Smooth muscle cell of the brain vasculature (primary cell): ENCODE data around the gene PASD1.
"Not testable (repeated sequence)": the region's sequence is repeated elsewhere in the genome, so short reads cannot be mapped to it uniquely, and the experiment has no call there.

Source experiments
- DNase-seq: peaks from one replicate; pipeline ENCODE4 v3.0.0-alpha.2; 2012; ENCODE audit warnings: low read depth, low spot score

The PASD1 gene

GRCh38 chrX:151563449-151563848 lies at the start of gene PASD1:
Gene PASD1 (plus strand): TSS chrX:151563675. CDS start chrX:151601554, 37,879 bp downstream.
- DNase-seq = no peak

DNA sequence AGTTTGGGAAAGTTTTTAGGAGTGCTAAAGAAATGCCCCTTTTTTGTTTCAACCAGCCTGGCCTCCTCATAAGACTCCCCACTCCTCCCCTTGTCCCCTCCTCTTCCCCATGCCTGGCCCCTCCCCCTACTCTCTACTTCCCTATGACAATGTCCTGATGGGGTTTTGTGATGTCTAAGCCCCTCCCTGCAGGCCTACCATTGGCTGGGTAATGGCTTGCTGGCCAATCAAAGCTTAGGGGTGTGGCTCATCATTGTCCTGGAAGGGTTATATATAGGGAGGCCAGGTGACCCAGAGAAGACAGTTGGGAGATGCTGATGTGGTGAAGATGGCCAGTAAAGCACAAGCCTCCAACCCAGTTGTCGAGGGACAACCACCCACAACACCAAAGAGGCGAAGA lies 48.2 kb upstream of the PASD1 start:
- no peak for DNase-seq

DNA sequence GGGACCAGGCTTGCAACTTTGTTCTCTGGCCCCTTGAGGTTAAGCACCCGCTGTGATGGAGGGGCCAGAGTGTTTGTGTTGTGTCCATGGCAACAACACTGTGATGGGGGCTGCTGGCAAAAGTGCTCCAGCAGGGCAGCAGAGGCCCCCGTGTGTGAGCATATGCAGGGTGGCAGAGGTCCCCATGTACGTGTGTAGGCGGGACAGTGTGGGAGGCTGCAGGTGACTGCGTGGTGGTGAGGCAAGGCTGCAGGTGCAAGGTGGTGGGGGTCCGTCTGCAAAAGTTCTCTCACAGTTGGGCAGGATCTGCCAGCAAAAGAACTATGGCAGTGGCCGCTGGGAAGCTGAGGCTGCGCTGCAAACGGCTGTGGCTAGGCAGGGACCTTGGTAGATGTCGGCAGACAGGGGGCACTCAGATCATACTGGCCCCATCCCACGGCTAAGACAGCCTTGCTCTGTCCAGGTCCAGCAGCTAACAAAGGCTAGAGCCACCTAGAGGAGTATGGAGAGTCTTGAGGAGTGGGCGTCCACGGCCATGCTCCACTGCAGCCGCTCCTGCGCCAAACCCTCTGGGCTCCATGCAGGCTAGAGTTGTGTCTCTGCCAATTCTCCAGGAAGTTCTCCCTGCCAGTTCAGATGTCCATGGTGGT lies 46.8 kb upstream of the PASD1 start:
- no peak for DNase-seq

DNA sequence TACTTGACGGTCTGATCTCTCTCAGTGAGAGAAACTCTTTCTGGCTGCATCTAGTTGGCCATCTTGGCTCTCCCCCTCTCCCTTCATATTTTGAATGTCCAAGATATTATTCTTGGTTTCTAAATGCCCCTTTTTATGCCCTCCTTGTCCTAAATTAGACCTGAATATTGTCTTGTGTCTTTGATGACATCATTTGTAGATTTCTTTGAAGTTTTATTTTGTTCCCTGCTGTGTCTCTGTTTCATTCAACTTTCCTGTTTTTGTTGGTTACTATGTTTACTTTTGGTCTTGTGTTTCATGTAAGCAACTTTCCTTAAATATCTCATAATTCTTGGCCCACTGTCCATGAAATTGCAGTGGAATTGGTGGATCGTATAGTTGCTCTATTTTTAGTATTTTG lies 46.1 kb upstream of the PASD1 start:
- no peak for DNase-seq

DNA sequence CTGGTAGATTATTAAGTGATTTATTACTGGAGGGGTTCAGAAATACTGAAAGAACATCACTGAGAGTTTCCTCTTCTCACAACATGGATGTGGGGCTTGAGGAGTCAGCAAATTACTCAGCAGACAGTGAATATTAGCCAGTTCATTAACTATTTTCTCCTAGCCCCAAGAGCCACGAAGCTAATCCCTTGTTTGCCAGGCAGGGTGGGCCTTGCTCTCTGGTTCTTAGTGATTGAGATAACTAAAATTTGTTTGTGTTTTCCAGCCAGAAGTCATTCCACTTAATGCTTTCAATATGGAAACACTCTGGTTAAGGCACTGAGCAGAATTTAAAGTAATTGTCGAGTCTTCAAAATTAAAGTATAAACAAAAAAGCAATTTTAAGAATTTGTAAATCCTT lies 40.1 kb upstream of the PASD1 start:
- no peak for DNase-seq

GRCh38 chrX:151536571-151536970 lies 26.9 kb upstream of the PASD1 start:
- DNase-seq = no peak

GRCh38 chrX:151537572-151537971 lies 25.9 kb upstream of the PASD1 start:
- DNase-seq = no peak

DNA sequence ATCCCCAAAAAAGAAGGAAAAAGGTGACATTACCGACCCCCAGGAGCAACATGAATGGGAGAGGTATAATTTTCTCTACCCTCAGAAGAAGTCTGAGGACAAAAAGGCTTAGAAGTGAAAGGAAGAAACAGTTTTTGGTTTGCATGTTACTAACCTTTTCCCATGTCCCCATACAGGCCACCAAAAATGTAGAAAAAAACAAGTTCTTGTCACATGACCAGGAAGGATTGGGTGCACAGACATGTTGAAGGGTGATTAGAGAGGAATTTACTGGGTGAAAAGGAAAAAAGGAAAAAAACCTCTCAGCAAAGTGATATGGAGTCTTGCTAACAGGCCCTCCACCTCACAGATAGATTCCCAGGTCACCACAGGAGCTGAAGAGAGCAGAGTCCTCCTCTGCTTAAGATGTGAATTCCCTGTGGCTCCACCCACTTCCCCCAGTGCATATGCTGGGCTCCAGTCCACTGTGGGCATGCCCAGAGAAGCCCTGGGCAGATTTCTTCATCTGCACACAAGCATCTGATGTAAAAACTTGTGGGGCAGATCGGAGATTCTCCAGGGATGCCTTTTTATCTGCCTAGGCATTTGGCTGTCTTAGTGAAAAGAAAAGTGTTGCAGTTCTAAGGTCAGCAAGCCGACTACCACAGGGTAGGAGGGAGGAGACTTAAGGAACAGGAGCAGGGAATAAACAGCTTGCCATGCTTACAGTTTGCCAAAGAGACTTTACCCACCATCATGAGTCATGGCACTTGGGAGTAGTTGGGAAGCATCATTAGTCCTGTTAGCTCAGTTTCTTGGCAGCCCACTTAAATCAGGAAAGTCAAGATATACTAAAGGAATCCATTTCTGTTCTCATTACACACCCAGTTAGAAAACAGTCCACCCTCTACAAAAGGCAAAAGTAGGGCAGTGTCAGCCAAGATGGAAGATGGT lies 25.0 kb upstream of the PASD1 start:
- DNase-seq = no peak

GRCh38 chrX:151543706-151544105 lies 19.8 kb upstream of the PASD1 start:
- DNase-seq = no peak

- not testable (repeated sequence) for DNase-seq
Measured at GRCh38 chrX:151546226-151546625, 17.2 kb upstream of the PASD1 start.

DNA sequence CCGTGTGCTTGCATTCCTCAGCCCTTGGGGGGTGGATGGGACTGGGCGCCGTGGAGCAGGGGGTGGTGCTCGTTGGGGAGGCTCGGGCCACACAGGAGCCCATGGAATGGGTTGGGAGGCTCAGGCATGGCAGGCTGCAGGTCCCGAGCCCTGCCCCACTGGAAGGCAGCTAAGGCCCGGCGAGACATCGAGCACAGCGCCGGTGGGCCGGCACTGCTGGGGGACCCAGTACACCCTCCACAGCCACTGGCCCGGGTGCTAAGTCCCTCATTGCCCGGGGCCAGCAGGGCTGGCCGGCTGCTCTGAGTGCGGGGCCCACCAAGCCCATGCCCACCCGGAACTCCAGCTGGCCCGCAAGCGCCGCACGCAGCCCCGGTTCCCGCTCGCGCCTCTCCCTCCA lies 12.3 kb upstream of the PASD1 start:
- DNase-seq = not testable (repeated sequence)

- DNase-seq = no peak
Measured at GRCh38 chrX:151552743-151553142, 10.7 kb upstream of the PASD1 start.

DNA sequence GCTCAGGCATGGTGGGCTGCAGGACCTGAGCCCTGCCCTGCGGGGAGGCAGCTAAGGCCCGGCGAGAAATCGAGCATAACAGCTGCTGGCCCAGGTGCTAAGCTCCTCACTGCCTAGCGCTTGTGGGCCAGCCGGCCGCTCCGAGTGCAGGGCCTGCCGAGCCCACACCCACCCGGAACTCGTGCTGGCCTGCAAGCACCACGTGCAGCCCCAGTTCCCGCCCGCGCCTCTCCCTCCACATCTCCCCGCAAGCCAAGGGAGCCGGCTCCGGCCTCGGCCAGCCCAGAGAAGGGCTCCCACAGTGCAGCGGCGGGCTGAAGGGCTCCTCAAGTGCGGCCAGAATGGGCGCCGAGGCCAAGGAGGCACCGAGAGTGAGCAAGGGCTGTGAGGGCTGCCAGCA lies 8.2 kb upstream of the PASD1 start:
- not testable (repeated sequence) for DNase-seq

DNA sequence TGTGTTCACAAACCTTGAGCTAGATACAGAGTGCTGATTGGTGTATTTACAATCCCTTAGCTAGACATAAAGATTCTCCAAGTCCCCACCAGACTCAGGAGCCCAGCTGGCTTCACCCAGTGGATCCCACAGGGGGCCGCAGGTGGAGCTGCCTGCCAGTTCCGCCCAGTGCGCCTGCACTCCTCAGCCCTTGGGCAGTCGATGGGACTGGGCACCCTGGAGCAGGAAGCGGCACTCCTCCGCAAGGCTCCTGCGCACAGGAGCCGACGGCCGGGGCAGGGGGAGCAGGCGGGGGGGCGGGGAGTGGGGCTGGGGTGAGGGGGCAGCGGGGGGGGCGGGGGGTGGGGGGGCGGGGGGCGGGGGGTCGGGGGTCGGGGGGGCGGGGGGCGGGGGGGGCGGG lies 990 bp upstream of the PASD1 start:
- DNase-seq = not testable (repeated sequence)

- DNase-seq = not testable (repeated sequence)
Measured at GRCh38 chrX:151563003-151563402, 472 bp upstream of the PASD1 start.

DNA sequence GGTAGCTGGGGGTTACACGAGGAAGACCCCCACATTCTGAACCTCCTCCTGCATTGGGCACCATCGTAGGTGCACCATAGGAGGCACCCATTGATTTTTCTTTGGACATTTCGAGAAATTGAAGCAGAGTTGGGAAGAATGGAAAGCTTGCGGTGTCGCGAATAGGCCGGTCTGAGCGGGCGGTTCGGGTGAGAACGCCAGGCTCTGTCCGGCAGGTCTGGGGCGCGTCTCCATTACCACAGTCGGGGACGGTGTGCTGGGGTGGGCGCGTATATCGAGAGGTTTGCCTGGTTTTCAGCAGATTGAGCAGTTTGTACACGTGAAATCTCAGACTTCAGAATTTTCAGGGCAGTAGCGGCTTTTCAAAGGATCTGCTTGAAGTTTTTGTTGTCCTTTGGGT lies 560 bp downstream of the PASD1 start:
- no peak for DNase-seq

DNA sequence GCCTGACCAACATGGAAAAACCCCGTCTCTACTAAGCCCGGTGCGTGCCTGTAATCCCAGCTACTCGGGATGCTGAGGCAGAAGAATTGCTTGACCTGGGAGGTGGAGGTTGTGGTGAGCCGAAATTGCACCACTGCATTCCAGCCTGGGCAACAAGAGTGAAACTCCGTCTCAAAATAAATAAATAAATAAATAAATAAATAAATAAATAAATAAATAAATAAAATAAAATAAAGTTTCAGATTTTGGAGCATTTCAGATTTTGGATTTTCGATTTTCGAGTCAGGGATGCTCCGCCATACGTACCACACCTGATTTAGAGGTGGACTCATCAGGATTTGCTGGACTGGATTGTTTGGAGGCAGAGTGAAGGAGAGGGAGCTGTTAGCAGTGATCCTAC lies 3.4 kb downstream of the PASD1 start:
- DNase-seq = not testable (repeated sequence)

DNA sequence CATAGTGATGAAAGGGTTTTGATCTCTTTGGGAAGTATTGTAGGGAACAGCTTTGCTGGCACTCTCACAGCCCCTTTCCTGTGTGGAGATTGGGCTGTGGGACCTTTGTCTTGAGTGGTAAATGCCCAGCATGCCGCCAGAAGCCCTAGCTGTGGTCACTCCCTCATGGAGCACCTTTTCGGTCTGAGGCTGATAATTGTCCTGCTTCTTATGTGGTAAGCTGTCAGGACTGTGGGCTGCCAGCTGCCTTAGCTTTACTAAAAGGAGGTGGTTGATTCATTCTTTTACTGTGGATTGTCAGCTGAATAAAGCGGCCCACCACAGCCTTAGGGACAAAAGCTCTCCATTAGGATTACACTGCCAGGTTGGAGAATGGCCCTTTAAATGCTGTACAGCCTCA lies 7.1 kb downstream of the PASD1 start:
- no peak for DNase-seq

- DNase-seq = not testable (repeated sequence)
Measured at GRCh38 chrX:151593384-151593783, 29.9 kb downstream of the PASD1 start.

DNA sequence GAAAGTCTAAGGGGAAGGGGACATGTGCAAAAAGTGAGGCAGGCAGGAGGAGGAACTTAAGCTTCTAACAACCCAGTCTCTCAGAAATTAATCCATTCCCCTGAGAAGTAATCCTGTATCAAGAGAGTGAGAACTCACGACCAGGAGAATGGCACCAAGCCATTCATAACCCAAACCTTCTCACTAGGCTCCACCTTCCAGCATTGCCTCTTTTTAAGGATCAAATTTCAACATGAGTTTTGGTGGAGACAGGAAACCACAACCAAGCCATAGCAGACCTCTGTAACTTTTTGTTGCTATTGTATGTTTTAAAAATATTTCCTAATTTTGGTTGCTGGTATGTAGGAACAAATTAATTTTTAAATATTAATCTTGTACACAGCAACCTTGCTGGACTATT lies 32.8 kb downstream of the PASD1 start:
- DNase-seq = no peak

DNA sequence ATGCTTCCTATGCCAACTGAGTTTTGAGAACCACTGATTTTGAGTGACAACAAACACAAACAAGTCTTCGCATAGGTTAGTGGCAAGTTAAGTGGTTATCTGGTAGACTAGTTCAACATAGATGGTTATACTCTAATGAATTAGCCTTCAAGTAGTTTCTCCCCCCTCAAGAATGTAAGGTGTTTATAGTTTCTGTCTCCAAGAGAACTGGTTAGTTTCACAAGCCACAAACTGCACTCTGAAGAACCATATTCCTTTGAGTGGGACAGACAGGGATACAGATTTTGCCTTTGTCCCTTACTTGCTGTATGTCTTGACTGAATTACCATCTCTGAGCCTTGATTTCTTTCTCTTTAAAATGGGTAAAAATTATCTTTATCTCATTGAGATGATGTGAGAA lies 41.5 kb downstream of the PASD1 start:
- DNase-seq = no peak

GRCh38 chrX:151609222-151609621 lies 45.7 kb downstream of the PASD1 start:
- DNase-seq = no peak

GRCh38 chrX:151621422-151621821 lies 57.9 kb downstream of the PASD1 start:
- no peak for DNase-seq
